Choroid plexus epithelial cell (primary cell): ENCODE data around the gene MX1.

ENCODE experiments used
- DNase-seq: peaks from one replicate; pipeline ENCODE4 v3.0.0-alpha.2; 2010; ENCODE audit warnings: low read depth
- H3K4me3 ChIP-seq: 2 replicates; pipeline ENCODE4 v1.5.1; 2011; ENCODE audit warnings: low read depth, mild to moderate bottlenecking, control low read depth, low read length, moderate library complexity
- CTCF ChIP-seq: conservative IDR thresholded peaks from 2 replicates; pipeline ENCODE4 v1.5.1; 2011; ENCODE audit warnings: low read depth, mild to moderate bottlenecking, control low read depth, inconsistent platforms, low read length, moderate library complexity

Gene MX1

GRCh38 chr21:41507521-41508414 is 81.7 kb downstream of the MX1 start, which contains the start of gene TMPRSS2:
TMPRSS2 (minus strand) TSS chr21:41508158; CDS start chr21:41498133, 10,025 bp downstream.
- H3K4me3 ChIP-seq = no peak within 1 kb of the TSS
- no peak for TF ChIP-seq CTCF
- no peak for DNase-seq

DNA sequence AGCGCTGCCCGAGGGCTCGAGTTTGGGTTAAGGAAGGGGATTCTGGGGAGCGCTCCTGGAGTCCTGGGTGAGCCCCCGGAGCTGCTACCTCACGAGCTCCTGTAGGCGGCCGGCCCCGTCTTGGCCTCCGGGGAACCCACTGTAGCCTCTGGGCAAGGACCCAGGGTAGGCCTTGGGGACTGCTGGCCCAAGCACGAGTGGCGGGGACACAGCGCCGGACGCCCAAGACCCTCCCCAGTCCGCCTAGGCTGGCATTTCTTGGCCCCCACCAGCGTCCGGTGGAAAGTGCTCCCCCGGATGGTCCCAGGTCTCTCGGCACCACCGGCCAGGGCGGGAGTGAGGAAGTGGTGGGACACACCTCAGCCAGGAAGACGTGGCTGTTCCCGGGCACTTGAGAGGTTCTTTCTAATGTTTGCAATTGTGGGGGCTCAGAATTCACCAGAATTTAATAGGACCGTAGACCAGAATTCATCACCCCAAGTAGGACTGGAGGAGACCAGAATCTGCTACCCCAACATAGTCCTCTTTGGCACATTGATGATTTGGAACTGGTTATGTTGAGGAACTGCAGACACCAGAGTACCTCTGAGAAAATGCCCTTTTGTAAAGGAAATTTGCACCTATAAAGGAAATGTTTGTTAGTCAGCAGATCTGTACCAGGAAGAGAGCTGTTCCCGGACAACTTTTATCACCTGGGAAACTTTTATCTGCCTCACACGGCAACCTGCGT is 82.5 kb downstream of the MX1 start:
- no peak for DNase-seq
- no peak for TF ChIP-seq CTCF
- no peak overlapping the region for H3K4me3 ChIP-seq
